Ishikawa (cell line): ENCODE data around the gene INPP4A.

Experiments used
- TAF1 ChIP-seq: IDR thresholded peaks from 2 replicates; pipeline ENCODE4 v1.6.1; 2012; ENCODE audit warnings: low read depth, mild to moderate bottlenecking
- TEAD4 ChIP-seq: IDR thresholded peaks from 2 replicates; pipeline ENCODE4 v1.6.1; 2012
- YY1 ChIP-seq: IDR thresholded peaks from 2 replicates; pipeline ENCODE4 v1.6.1; 2012; ENCODE audit warnings: low read depth
- ZBTB7A ChIP-seq: IDR thresholded peaks from 2 replicates; pipeline ENCODE4 v1.6.1; 2012; ENCODE audit warnings: low read depth

DNA sequence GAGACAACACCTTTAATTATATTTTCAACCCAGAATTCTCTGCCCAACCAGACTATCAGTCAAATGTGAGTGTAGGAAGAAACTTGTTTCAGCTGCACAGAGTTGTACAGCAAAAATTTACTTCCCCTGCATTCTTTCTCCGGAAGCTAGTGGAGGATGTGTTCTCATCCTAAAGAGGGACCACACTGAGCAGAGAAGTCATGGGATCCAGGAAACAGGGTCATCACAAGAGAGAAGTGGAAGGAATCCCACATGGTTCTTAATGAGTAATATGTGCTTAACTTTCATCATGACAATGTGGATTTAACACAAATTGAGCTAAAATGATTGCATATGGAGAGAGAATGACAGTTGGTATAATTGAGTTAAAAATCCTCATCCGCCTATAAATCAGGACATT, 78.2 kb downstream of the INPP4A start:
- no peak for TF ChIP-seq TAF1
- no peak for TF ChIP-seq YY1
- TF ChIP-seq TEAD4, result no peak
- no peak for TF ChIP-seq ZBTB7A
